ENCODE measurements around the gene RGS3. TPM values are rescaled to one million over a fixed set of nuclear protein-coding genes. Genes with fewer than 3 reads are reported as not detected.
A peak's percentile ranks its signal among the peaks of the same experiment; 100 is the strongest.

Gene RGS3
- total and polyA plus RNA-seq, 10 of the 15 experiments (the other 5 are each of a cell fraction or from before 2014, with no cell fraction given) = 2.9 to 138 (median 28.8) TPM

GRCh38 chr9:113548221-113549041 is 84.9 kb downstream of the RGS3 start:
- ChIA-PET CTCF (interaction anchor here (1.2 to 1.4 kb wide), 2 partner anchors 16 to 102 kb away, joined by 3 to 5 read pairs; no protein-coding TSS in a partner anchor), SMC1A (ENCODE audit: uncharacterized antibody, unreplicated experiment) (interaction anchor here (0.9 to 1.1 kb wide), 3 partner anchors 30 to 38 kb away, joined by 3 read pairs; no protein-coding TSS in a partner anchor)
- BruUV-seq (replicated peaks) = TSS peak; percentile 14

More at GRCh38 chr9:113548221-113549041, 84.9 kb downstream of the RGS3 start:
- Histone ChIP-seq H3K4me1 (ENCODE audit: control insufficient read depth, insufficient read depth, low read length) (peaks cover 6% of the 10 kb centered on the region), H2AFZ (ENCODE audit: control insufficient read depth, low read depth, low read length) (no peak overlapping the region), H3K4me2 (ENCODE audit: control insufficient read depth, insufficient read depth) (no peak overlapping the region), H3K79me2 (ENCODE audit: control insufficient read depth, insufficient read depth, low read length) (no peaks in the 10 kb centered on the region; the same call in 1 of the 2 replicates), H3K9ac (ENCODE audit: control insufficient read depth, insufficient read depth, low read length) (no peak overlapping the region), H3K36me3 (ENCODE audit: control insufficient read depth in 2 of 2, insufficient read depth in 2 of 2, low read length in 1 of 2) (peaks cover 17 to 24% of the 10 kb centered on the region in 2 experiments), H3K27me3 (replicated peaks in 1 of 2; ENCODE audit: control insufficient read depth in 2 of 2, insufficient read depth in 2 of 2, low read length in 1 of 2) (no peaks in the 10 kb centered on the region), H3K4me3 (no peak overlapping the region), H3K9me3 (replicated peaks; ENCODE audit: control insufficient read depth, insufficient read depth, low read length) (no peaks in the 10 kb centered on the region), H4K20me1 (ENCODE audit: control insufficient read depth, insufficient read depth) (no peaks in the 10 kb centered on the region; the same call in 1 of the 2 replicates), H3K27ac (ENCODE audit: control insufficient read depth, insufficient read depth) (no peak overlapping the region)
- peak; percentile 60 for TF ChIP-seq RUNX3 (IDR thresholded peaks at IDR 0.05; ENCODE audit: low read length)
- TF ChIP-seq REST (IDR thresholded peaks at IDR 0.05; ENCODE audit: low read depth, low read length) = no peak
- peak; percentile 45; the same call in 1 of the 2 replicates for TF ChIP-seq POLR2AphosphoS2 (IDR thresholded peaks at IDR 0.05; ENCODE audit: low read depth, low read length)
- no peak for TF ChIP-seq IKZF2 (IDR thresholded peaks at IDR 0.05)
- no peak for TF ChIP-seq CUX1 (IDR thresholded peaks at IDR 0.05; ENCODE audit: insufficient replicate concordance, low read depth, low read length)
- TF ChIP-seq IKZF1 (conservative IDR thresholded peaks at IDR 0.05) = peak; percentile 33; the same call in 1 of the 2 replicates
- TF ChIP-seq HSF1 (IDR thresholded peaks at IDR 0.05; ENCODE audit: low read depth, low read length) = no peak
- peak; percentile 33; the same call in 1 of the 2 replicates for TF ChIP-seq EED (IDR thresholded peaks at IDR 0.05; ENCODE audit: low read depth)
- TF ChIP-seq KLF5 (IDR thresholded peaks at IDR 0.05; ENCODE audit: partially characterized antibody) = no peak
- TF ChIP-seq POLR2A (IDR thresholded peaks at IDR 0.05; ENCODE audit: low read depth, low read length) = no peak
- no peak for TF ChIP-seq RB1 (IDR thresholded peaks at IDR 0.05; ENCODE audit: borderline replicate concordance)
- no peak for TF ChIP-seq MYC (IDR thresholded peaks at IDR 0.05; ENCODE audit: insufficient read depth, insufficient read length, insufficient replicate concordance, low read length, severe bottlenecking)
- in situ Hi-C loops (cut with MboI) (no loop called here), intact Hi-C loops (cut with micrococcal nuclease; ENCODE audit: unreplicated experiment) (no loop called here)
- DNase-seq (ENCODE audit: low read depth, low spot score) (no peak), FAIRE-seq (no peak), ATAC-seq (peak; percentile 60)
- WGBS (ENCODE audit: insufficient coverage, insufficient replicate concordance, low lambda C conversion rate, missing lambda C conversion rate) = 41% methylated on average over 11 of the region's 11 CpGs
- ChIA-PET POLR2A (no interaction called here), RAD21 (ENCODE audit: unreplicated experiment) (interaction anchor here (1.4 to 2.1 kb wide), 3 partner anchors 13 to 34 kb away, joined by 4 to 7 read pairs (median 6); no protein-coding TSS in a partner anchor)

Data from GM12878 (cell line).